GM12892 (cell line): ENCODE results near the gene KAZN. TPM values are rescaled to one million over a fixed set of nuclear protein-coding genes. Genes with fewer than 3 reads are reported as not detected.

ENCODE experiments used
- DNase-seq: peaks from one replicate; pipeline ENCODE4 v3.0.0; 2011; ENCODE audit not compliant: insufficient read length
- FAIRE-seq: peaks from 2 replicates; lab custom pipeline; 2011; peaks lifted over from hg19 to GRCh38; lab: Jason Lieb, UNC
- POLR2A ChIP-seq: IDR thresholded peaks from 2 replicates; pipeline ENCODE4 v1.6.1; 2011; ENCODE audit warnings: low read depth, low read length, control low read depth
- POLR2AphosphoS5 ChIP-seq: IDR thresholded peaks from 2 replicates; pipeline ENCODE4 v1.6.1; 2011; ENCODE audit warnings: low read depth, low read length, control low read depth
- TAF1 ChIP-seq: IDR thresholded peaks from 2 replicates; pipeline ENCODE4 v1.6.1; 2011; ENCODE audit warnings: low read depth, mild to moderate bottlenecking, control low read depth, low read length, borderline replicate concordance
- polyA plus RNA-seq: library from polyadenylated mRNA; unstranded; fragments of >200 nt; gene quantifications from one replicate; pipeline ENCODE4 v1.2.1, GENCODE V29; 2012; ENCODE audit warnings: missing spikeins, inconsistent platforms; ENCODE audit not compliant: missing spikeins

Gene KAZN
- polyA plus RNA-seq = 1.8 TPM

- FAIRE-seq (no peak), DNase-seq (no peak)
- no peak for TF ChIP-seq POLR2AphosphoS5
- 0 out of 2 replicates have a peak, but pooled peaks have one; percentile 22 for TF ChIP-seq TAF1
These were observed at the start of gene KAZN for GRCh38 chr1:14598498-14599182. KAZN (plus strand) TSS chr1:14598685.

GRCh38 chr1:14549897-14550620 lies 48.4 kb upstream of the KAZN start:
- FAIRE-seq = no peak
- DNase-seq = no peak
- no peak for TF ChIP-seq POLR2A
- TF ChIP-seq POLR2AphosphoS5 = no peak
- TF ChIP-seq TAF1 = no peak

GRCh38 chr1:14551386-14551785 lies 47.1 kb upstream of the KAZN start:
- no peak for DNase-seq
- FAIRE-seq = no peak
- no peak for TF ChIP-seq POLR2AphosphoS5
- no peak for TF ChIP-seq POLR2A
- no peak for TF ChIP-seq TAF1

GRCh38 chr1:14552246-14552965 lies 46.1 kb upstream of the KAZN start:
- TF ChIP-seq POLR2A (no peak), POLR2AphosphoS5 (no peak), TAF1 (no peak)
- DNase-seq (no peak), FAIRE-seq (no peak)

- FAIRE-seq (no peak), DNase-seq (no peak)
These were observed 44.8 kb upstream of the KAZN start for GRCh38 chr1:14553711-14554110.

GRCh38 chr1:14555091-14555490 lies 43.4 kb upstream of the KAZN start:
- TF ChIP-seq POLR2AphosphoS5 (no peak), POLR2A (no peak), TAF1 (no peak)
- DNase-seq (no peak), FAIRE-seq (no peak)

More at GRCh38 chr1:14553711-14554110, 44.8 kb upstream of the KAZN start:
- TF ChIP-seq POLR2A = no peak

- no peak for FAIRE-seq
- TF ChIP-seq TAF1 (no peak), POLR2A (no peak), POLR2AphosphoS5 (no peak)
- no peak for DNase-seq
These were observed 37.3 kb upstream of the KAZN start for GRCh38 chr1:14561014-14561693.

GRCh38 chr1:14565090-14565489 lies 33.4 kb upstream of the KAZN start:
- FAIRE-seq (no peak), DNase-seq (no peak)
- no peak for TF ChIP-seq TAF1
- TF ChIP-seq POLR2A = no peak
- no peak for TF ChIP-seq POLR2AphosphoS5

- DNase-seq (no peak), FAIRE-seq (no peak)
- TF ChIP-seq POLR2AphosphoS5 = no peak
- no peak for TF ChIP-seq TAF1
- no peak for TF ChIP-seq POLR2A
These were observed 31.4 kb upstream of the KAZN start for GRCh38 chr1:14567056-14567455.

- FAIRE-seq (no peak), DNase-seq (no peak)
- TF ChIP-seq POLR2A (no peak), TAF1 (no peak), POLR2AphosphoS5 (no peak)
These were observed 30.6 kb upstream of the KAZN start for GRCh38 chr1:14567903-14568302.

GRCh38 chr1:14568716-14569355 lies 29.6 kb upstream of the KAZN start:
- TF ChIP-seq POLR2AphosphoS5 = no peak
- TF ChIP-seq POLR2A = no peak
- no peak for TF ChIP-seq TAF1
- FAIRE-seq (no peak), DNase-seq (no peak)

- DNase-seq (no peak), FAIRE-seq (no peak)
- no peak for TF ChIP-seq TAF1
- TF ChIP-seq POLR2A = no peak
- no peak for TF ChIP-seq POLR2AphosphoS5
These were observed 28.0 kb upstream of the KAZN start for GRCh38 chr1:14570514-14570913.
